Astrocyte of the spinal cord (primary cell): ENCODE measurements around the gene SARDH.

Source experiments
- DNase-seq: peaks from one replicate; pipeline ENCODE4 v3.0.0; 2011; ENCODE audit warnings: low read depth, low spot score
- H3K4me3 ChIP-seq: 2 replicates; pipeline ENCODE4 v1.5.1; 2011; ENCODE audit warnings: low read depth, mild to moderate bottlenecking, low read length, moderate library complexity
- CTCF ChIP-seq: IDR thresholded peaks from 2 replicates; pipeline ENCODE4 v1.5.1; 2012; ENCODE audit warnings: low read depth, mild to moderate bottlenecking, low read length, inconsistent platforms
- in situ Hi-C: cut with HindIII; loops from 2 replicates; pipeline ENCODE4 v1.10.0; 2017; ENCODE audit warnings: low sequenced_read_pairs

SARDH gene

GRCh38 chr9:133645021-133645765 is 93.0 kb downstream of the SARDH start:
- no peak overlapping the region for H3K4me3 ChIP-seq
- in situ Hi-C loops, result no loop called here
- no peak for DNase-seq
- TF ChIP-seq CTCF, result no peak

GRCh38 chr9:133643978-133644760 is 94.0 kb downstream of the SARDH start:
- H3K4me3 ChIP-seq, result no peak overlapping the region
- TF ChIP-seq CTCF, result no peak
- in situ Hi-C loops, result no loop called here
- DNase-seq, result no peak

DNA sequence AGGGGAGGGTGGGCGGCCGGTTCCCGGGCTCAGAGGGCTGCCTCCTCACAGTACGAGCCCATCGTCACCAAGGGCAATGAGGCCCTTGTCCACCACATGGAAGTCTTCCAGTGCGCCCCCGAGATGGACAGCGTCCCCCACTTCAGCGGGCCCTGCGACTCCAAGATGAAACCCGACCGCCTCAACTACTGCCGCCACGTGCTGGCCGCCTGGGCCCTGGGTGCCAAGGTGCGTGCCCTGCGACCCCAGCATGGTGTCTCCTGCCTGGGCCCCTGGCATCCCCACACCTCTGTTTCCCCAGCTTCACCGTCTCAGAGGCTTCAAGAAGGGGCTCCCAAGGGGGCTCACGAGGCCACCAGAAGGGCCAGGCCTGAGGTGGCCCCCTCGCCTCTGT is 94.8 kb downstream of the SARDH start:
- in situ Hi-C loops, result no loop called here
- no peak overlapping the region for H3K4me3 ChIP-seq
- DNase-seq, result no peak
- TF ChIP-seq CTCF, result no peak

- no peak for TF ChIP-seq CTCF
- no peak overlapping the region for H3K4me3 ChIP-seq
- in situ Hi-C loops, result no loop called here
- no peak for DNase-seq
Observed at GRCh38 chr9:133642708-133643361, 95.3 kb downstream of the SARDH start.

DNA sequence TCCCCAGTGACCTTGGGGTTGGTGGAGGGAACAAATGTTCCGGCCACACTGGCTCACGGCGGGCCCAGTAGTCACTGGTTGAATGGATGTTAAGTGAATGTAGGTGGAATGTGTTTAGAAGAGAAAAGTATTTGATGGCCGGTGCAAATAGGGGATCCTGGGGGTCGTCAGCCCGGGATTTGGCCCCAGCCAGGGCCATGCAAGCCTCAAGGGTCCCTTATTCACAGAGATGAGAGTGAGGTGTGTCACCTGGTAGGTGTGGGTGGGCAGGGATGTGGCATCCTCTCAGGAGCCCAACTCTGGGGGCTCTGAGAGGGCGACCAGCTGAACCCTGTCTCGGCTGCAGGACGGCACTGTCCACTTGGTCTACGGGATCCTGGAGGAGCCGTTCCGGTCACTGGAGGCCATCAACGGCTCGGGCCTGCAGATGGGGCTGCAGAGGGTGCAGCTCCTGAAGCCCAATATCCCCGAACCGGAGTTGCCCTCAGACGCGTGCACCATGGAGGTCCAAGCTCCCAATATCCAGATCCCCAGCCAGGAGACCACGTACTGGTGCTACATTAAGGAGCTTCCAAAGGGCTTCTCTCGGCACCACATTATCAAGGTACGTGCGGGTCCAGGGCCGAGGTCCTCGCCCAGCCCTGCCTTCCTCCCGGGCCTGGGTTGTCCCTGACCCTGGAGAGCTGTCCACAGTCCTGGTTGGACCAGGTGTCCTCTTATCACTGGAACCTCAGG is 96.1 kb downstream of the SARDH start:
- no peak overlapping the region for H3K4me3 ChIP-seq
- TF ChIP-seq CTCF, result no peak
- no peak for DNase-seq
- in situ Hi-C loops, result no loop called here

DNA sequence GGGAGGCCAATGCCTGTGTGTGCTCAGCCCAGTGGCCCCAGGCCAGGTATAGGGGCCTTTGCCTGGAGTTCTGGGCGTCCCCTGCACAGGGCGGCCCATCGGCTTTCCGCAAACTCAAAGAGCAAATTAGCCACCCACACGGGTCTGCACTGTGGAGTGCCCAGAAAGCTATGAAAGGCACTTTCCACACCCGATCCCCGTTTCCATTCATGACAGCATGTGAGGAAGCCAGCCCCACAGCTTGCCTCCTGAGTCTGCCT is 96.8 kb downstream of the SARDH start:
- DNase-seq, result no peak
- in situ Hi-C loops, result no loop called here
- no peak overlapping the region for H3K4me3 ChIP-seq
- TF ChIP-seq CTCF, result no peak
